ENCODE data around the gene RAB28.
"Not testable (repeated sequence)": the region's sequence is repeated elsewhere in the genome, so short reads cannot be mapped to it uniquely, and the experiment has no call there.

The RAB28 gene

DNA sequence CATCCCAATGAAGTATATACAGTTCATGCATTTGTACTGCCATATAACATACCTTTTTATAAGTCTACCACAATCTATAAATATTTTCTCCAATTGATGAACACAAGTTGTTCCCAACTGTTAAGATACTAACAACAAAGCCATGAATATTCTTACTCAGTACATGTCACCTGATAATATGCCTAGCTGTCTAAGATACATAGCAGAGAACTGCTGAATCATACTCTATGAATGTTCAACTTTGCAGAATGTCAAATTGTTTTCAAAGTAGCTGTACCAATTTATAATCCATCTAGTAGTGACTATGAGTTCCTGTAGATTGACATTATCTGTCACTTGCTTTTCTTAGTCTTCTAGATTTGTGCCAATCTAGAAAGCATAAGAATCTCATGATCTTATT lies 84.9 kb downstream of the RAB28 start:
- Histone ChIP-seq H3K36me3 (ENCODE audit: control insufficient read depth in 5 of 5, insufficient read depth in 5 of 5, low read length in 5 of 5) (no peaks in the 10 kb centered on the region), H3K9me3 (ENCODE audit: control insufficient read depth in 5 of 5, low read length in 5 of 5) (no peaks in the 10 kb centered on the region), H3K27ac (ENCODE audit: low read depth, low read length) (no peak overlapping the region), H3K9ac (ENCODE audit: low read length in 5 of 5) (no peak overlapping the region), H3K4me3 (ENCODE audit: low read depth in 1 of 5, low read length in 5 of 5) (no peak overlapping the region), H3K27me3 (ENCODE audit: control insufficient read depth in 5 of 5, insufficient read depth in 4 of 5, low read length in 5 of 5) (no peaks in the 10 kb centered on the region), H3K4me1 (ENCODE audit: control insufficient read depth in 5 of 5, insufficient read depth in 5 of 5, low read length in 5 of 5) (peaks cover 0 to 6% (median 4%) of the 10 kb centered on the region in 5 donors)

DNA sequence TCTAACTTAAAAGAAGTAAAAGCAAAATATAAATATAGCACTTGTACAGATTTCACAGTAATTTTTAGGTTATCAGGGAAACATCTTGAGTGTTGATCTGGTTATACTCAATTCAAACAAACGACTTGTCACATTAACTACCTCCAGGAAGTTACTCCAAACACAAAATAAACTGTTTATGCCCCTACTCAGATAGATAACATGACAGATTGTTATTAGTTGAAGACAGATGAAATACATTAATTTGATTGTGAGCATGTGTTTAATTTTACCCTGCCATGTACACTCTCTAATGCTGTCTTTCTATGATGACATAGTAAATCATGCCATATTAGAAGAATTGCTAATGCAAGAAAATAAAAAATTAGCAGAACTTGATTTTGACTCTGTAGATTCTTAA lies 88.0 kb downstream of the RAB28 start:
- H3K4me1 ChIP-seq (ENCODE audit: control insufficient read depth in 5 of 5, insufficient read depth in 5 of 5, low read length in 5 of 5), result peaks cover 0 to 2% (median 0%) of the 10 kb centered on the region in 5 donors
- H3K9ac ChIP-seq (ENCODE audit: low read length in 5 of 5), result no peak overlapping the region
- H3K36me3 ChIP-seq (ENCODE audit: control insufficient read depth in 5 of 5, insufficient read depth in 5 of 5, low read length in 5 of 5), result no peaks in the 10 kb centered on the region
- no peaks in the 10 kb centered on the region for H3K9me3 ChIP-seq (ENCODE audit: control insufficient read depth in 5 of 5, low read length in 5 of 5)
- H3K27ac ChIP-seq (ENCODE audit: low read depth, low read length), result no peak overlapping the region
- no peaks in the 10 kb centered on the region for H3K27me3 ChIP-seq (ENCODE audit: control insufficient read depth in 5 of 5, insufficient read depth in 4 of 5, low read length in 5 of 5)
- no peak overlapping the region for H3K4me3 ChIP-seq (ENCODE audit: low read depth in 1 of 5, low read length in 5 of 5)

DNA sequence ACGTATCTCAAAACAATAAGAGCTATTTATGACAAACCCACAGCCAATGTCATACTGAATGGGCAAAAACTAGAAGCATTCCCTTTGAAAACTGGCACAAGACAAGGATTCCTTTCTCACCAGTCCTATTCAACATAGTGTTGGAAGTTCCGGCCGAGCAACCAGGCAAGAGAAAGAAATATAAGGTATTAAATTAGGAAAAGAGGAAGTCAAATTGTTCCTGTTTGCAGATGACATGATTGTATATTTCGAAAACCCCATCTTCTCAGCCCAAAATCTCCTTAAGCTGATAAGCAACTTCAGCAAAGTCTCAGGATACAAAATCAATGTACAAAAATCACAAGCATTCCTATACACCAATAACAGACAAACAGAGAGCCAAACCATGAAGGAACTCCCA lies 94.2 kb downstream of the RAB28 start:
- not testable (repeated sequence) for H3K4me1 ChIP-seq (ENCODE audit: control insufficient read depth in 5 of 5, insufficient read depth in 5 of 5, low read length in 5 of 5); H3K27ac ChIP-seq (ENCODE audit: low read depth, low read length); H3K36me3 ChIP-seq (ENCODE audit: control insufficient read depth in 5 of 5, insufficient read depth in 5 of 5, low read length in 5 of 5); H3K9me3 ChIP-seq (ENCODE audit: control insufficient read depth in 5 of 5, low read length in 5 of 5); H3K4me3 ChIP-seq (ENCODE audit: low read depth in 1 of 5, low read length in 5 of 5); H3K27me3 ChIP-seq (ENCODE audit: control insufficient read depth in 5 of 5, insufficient read depth in 4 of 5, low read length in 5 of 5); H3K9ac ChIP-seq (ENCODE audit: low read length in 5 of 5)

DNA sequence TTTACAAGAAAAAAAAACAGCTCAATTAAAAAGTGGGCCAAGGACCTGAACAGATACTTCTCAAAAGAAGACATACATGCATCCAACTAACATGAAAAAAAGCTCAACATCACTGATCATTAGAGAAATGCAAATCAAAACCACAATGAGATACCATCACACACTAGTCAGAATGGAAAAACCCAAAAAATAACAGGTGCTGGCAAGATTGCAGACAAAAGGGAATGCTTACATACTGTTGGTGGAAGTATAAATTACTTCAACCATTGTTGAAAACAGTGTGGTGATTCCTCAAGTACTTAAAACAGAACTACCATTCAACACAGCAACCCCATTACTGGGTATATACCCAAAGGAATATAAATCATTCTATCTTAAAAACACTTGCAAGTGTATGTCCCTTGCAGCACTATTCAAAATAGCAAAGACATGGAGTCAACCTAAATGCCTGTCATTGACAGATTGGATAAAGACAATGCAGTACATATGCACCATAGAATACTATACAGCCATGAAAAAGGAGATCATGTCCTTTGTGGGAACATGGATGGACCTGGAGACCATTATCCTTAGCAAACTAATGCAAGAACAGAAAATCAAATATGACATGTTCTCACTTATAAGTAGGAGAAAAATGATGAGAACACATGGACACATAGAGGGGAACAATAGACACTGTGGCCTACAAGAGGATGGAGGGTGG lies 97.6 kb downstream of the RAB28 start:
- no peak overlapping the region for H3K9ac ChIP-seq (ENCODE audit: low read length in 5 of 5)
- H3K4me3 ChIP-seq (ENCODE audit: low read depth in 1 of 5, low read length in 5 of 5), result no peak overlapping the region
- peaks cover 0 to 4% (median 0%) of the 10 kb centered on the region in 5 donors for H3K36me3 ChIP-seq (ENCODE audit: control insufficient read depth in 5 of 5, insufficient read depth in 5 of 5, low read length in 5 of 5)
- H3K9me3 ChIP-seq (ENCODE audit: control insufficient read depth in 5 of 5, low read length in 5 of 5), result peaks cover 0 to 4% (median 0%) of the 10 kb centered on the region in 5 donors
- no peak overlapping the region for H3K27ac ChIP-seq (ENCODE audit: low read depth, low read length)
- H3K27me3 ChIP-seq (ENCODE audit: control insufficient read depth in 5 of 5, insufficient read depth in 4 of 5, low read length in 5 of 5), result no peaks in the 10 kb centered on the region
- no peaks in the 10 kb centered on the region for H3K4me1 ChIP-seq (ENCODE audit: control insufficient read depth in 5 of 5, insufficient read depth in 5 of 5, low read length in 5 of 5)

DNA sequence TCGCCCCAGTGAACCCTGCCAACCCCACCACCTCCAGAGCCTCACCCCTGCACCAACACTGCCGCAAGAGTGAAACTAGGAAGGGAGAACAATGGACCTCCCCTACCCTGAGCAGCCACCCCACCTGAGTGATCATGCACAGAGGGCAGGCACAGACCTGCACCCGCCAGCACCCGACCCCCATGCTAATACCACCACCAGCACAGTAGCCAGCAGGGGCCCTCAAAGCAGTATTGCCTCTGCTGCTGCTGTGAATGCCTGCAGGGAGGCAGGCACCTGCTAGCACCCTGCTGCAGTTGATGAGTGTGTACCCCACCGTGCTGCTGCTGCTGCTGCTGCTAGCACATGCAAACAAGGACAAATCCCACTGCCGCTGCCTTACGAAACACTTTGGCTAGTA lies 100.1 kb downstream of the RAB28 start:
- no peaks in the 10 kb centered on the region for H3K27me3 ChIP-seq (ENCODE audit: control insufficient read depth in 5 of 5, insufficient read depth in 4 of 5, low read length in 5 of 5)
- no peaks in the 10 kb centered on the region for H3K4me1 ChIP-seq (ENCODE audit: control insufficient read depth in 5 of 5, insufficient read depth in 5 of 5, low read length in 5 of 5)
- H3K36me3 ChIP-seq (ENCODE audit: control insufficient read depth in 5 of 5, insufficient read depth in 5 of 5, low read length in 5 of 5), result peaks cover 0 to 5% (median 3%) of the 10 kb centered on the region in 5 donors
- no peak overlapping the region for H3K27ac ChIP-seq (ENCODE audit: low read depth, low read length)
- H3K4me3 ChIP-seq (ENCODE audit: low read depth in 1 of 5, low read length in 5 of 5), result no peak overlapping the region
- peaks cover 0 to 4% (median 0%) of the 10 kb centered on the region in 5 donors for H3K9me3 ChIP-seq (ENCODE audit: control insufficient read depth in 5 of 5, low read length in 5 of 5)
- H3K9ac ChIP-seq (ENCODE audit: low read length in 5 of 5), result no peak overlapping the region

DNA sequence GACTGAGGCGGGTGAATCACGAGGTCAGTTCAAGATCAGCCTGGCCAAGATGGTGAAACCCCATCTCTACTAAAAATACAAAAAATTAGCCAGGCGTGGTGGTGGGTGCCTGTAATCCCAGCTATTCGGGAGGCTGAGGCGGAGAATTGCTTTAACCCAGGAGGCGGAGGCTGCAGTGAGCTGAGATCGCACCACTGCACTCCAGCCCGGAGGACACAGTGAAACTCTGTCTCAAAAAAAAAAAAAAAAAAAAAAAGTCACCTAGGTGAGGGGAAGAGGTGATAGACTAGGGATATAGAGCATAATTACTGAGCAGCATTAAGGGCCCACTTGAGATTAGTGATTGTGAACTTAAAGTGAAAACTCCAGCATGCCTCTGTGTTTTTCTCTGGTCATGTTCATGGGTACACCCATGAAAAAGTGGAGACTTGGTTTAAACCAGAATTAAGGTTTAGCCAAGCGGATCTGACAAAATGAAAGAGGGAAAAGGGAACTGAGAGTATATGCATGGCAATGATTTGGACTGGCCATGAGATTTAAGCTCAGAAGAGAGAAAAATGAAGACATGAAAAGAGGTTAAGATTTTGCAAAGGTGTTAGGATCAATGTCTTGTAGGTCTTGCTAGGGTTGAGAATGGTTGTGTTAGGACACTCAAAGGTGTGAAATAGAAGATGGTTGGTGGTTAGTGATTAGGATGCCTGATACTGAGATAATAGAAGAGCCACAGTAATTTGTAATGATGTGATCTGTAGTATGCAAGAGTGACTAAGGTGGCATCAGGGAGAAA lies 105.0 kb downstream of the RAB28 start:
- Histone ChIP-seq H3K4me3 (ENCODE audit: low read depth in 1 of 5, low read length in 5 of 5) (no peak overlapping the region), H3K27ac (ENCODE audit: low read depth, low read length) (no peak overlapping the region), H3K9ac (ENCODE audit: low read length in 5 of 5) (no peak overlapping the region), H3K4me1 (ENCODE audit: control insufficient read depth in 5 of 5, insufficient read depth in 5 of 5, low read length in 5 of 5) (no peaks in the 10 kb centered on the region), H3K27me3 (ENCODE audit: control insufficient read depth in 5 of 5, insufficient read depth in 4 of 5, low read length in 5 of 5) (no peaks in the 10 kb centered on the region), H3K36me3 (ENCODE audit: control insufficient read depth in 5 of 5, insufficient read depth in 5 of 5, low read length in 5 of 5) (peaks cover 0 to 12% (median 6%) of the 10 kb centered on the region in 5 donors), H3K9me3 (ENCODE audit: control insufficient read depth in 5 of 5, low read length in 5 of 5) (no peaks in the 10 kb centered on the region)

DNA sequence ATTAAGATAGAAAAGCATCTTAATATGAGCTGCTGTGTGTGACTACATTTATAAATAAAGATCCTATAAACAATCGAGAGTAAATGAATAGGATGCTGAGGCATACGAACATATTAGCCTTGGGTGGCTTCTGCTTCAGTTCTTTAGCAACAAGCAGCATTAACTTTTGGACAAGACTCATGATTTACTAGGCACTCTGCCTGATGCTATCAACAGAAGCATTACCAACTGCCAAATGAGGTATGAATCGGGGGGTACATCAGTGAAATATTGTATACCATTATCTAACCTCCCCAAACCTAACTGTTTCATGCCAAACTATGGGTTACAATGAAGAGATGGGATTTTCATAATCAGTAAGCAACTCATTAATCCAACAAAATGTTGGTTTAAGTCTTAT lies 113.1 kb downstream of the RAB28 start:
- Histone ChIP-seq H3K9me3 (ENCODE audit: control insufficient read depth in 5 of 5, low read length in 5 of 5) (no peaks in the 10 kb centered on the region), H3K4me3 (ENCODE audit: low read depth in 1 of 5, low read length in 5 of 5) (no peak overlapping the region), H3K36me3 (ENCODE audit: control insufficient read depth in 5 of 5, insufficient read depth in 5 of 5, low read length in 5 of 5) (peaks cover 0 to 10% (median 0%) of the 10 kb centered on the region in 5 donors), H3K27me3 (ENCODE audit: control insufficient read depth in 5 of 5, insufficient read depth in 4 of 5, low read length in 5 of 5) (no peaks in the 10 kb centered on the region), H3K9ac (ENCODE audit: low read length in 5 of 5) (no peak overlapping the region), H3K27ac (ENCODE audit: low read depth, low read length) (no peak overlapping the region), H3K4me1 (ENCODE audit: control insufficient read depth in 5 of 5, insufficient read depth in 5 of 5, low read length in 5 of 5) (no peaks in the 10 kb centered on the region)

DNA sequence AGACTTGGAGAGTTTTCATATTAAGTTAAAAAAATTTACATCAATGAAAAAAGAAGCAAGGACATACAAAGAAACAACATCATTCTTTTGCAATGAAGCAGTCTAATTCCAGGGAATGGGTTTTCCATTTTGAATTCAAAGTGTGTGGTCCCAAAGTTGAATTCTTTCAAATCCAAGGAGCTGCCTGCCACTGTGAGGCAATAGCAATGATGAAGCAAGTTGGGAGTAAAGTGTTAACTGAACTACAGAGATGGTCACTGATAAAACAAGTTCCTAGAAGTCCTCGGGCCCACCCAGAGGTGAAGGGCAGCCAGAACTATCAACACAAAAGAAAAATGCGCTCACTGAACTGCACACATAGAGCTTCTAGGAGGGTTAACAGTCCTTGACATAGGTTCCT lies 115.9 kb downstream of the RAB28 start:
- Histone ChIP-seq H3K27ac (ENCODE audit: low read depth, low read length) (no peak overlapping the region), H3K27me3 (ENCODE audit: control insufficient read depth in 5 of 5, insufficient read depth in 4 of 5, low read length in 5 of 5) (no peaks in the 10 kb centered on the region), H3K4me3 (ENCODE audit: low read depth in 1 of 5, low read length in 5 of 5) (no peak overlapping the region), H3K9ac (ENCODE audit: low read length in 5 of 5) (no peak overlapping the region), H3K9me3 (ENCODE audit: control insufficient read depth in 5 of 5, low read length in 5 of 5) (no peaks in the 10 kb centered on the region), H3K4me1 (ENCODE audit: control insufficient read depth in 5 of 5, insufficient read depth in 5 of 5, low read length in 5 of 5) (no peaks in the 10 kb centered on the region), H3K36me3 (ENCODE audit: control insufficient read depth in 5 of 5, insufficient read depth in 5 of 5, low read length in 5 of 5) (peaks cover 0 to 10% (median 5%) of the 10 kb centered on the region in 5 donors)

DNA sequence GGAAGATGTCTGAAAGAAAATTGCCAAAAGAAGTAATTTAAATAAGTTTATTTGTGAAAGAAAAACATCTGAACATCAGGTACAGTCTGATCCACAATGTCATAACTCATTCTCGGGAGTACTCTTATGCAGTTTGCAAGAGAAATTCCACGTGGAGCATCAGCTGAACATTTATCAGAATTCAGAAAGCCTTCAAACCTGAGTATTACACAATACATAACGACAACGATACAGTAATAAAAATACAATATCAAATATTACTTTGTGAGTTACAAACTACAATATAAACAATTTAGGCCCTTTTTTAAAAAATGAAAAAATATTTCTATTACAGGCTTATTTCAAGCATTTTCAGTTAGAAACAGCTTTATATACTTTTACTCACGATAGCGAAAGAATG lies 116.4 kb downstream of the RAB28 start:
- Histone ChIP-seq H3K36me3 (ENCODE audit: control insufficient read depth in 5 of 5, insufficient read depth in 5 of 5, low read length in 5 of 5) (peaks cover 0 to 10% (median 5%) of the 10 kb centered on the region in 5 donors), H3K9me3 (ENCODE audit: control insufficient read depth in 5 of 5, low read length in 5 of 5) (no peaks in the 10 kb centered on the region), H3K4me3 (ENCODE audit: low read depth in 1 of 5, low read length in 5 of 5) (no peak overlapping the region), H3K4me1 (ENCODE audit: control insufficient read depth in 5 of 5, insufficient read depth in 5 of 5, low read length in 5 of 5) (no peaks in the 10 kb centered on the region), H3K27ac (ENCODE audit: low read depth, low read length) (no peak overlapping the region), H3K9ac (ENCODE audit: low read length in 5 of 5) (no peak overlapping the region), H3K27me3 (ENCODE audit: control insufficient read depth in 5 of 5, insufficient read depth in 4 of 5, low read length in 5 of 5) (no peaks in the 10 kb centered on the region)

DNA sequence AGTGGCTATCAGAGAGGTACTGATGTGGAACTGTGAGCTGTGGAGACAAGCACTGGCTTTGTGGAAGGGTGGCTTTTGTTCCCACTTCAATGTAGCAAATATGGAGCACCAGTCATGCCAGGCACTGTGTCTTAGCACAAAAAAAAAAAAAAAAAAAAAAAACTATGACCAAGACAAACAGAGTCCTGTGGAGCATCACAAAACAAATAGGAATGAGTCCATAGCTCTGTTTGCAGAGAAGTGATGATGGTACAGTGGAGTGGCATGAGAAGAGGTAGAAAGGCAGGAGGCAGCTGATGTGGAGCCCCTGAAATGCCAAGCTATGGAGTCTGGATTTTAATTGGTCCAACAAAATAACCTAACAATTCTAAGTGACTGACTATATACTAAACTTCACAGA lies 116.9 kb downstream of the RAB28 start:
- Histone ChIP-seq H3K27ac (ENCODE audit: low read depth, low read length) (no peak overlapping the region), H3K4me1 (ENCODE audit: control insufficient read depth in 5 of 5, insufficient read depth in 5 of 5, low read length in 5 of 5) (no peaks in the 10 kb centered on the region), H3K27me3 (ENCODE audit: control insufficient read depth in 5 of 5, insufficient read depth in 4 of 5, low read length in 5 of 5) (no peaks in the 10 kb centered on the region), H3K9ac (ENCODE audit: low read length in 5 of 5) (no peak overlapping the region), H3K36me3 (ENCODE audit: control insufficient read depth in 5 of 5, insufficient read depth in 5 of 5, low read length in 5 of 5) (peaks cover 0 to 10% (median 5%) of the 10 kb centered on the region in 5 donors), H3K4me3 (ENCODE audit: low read depth in 1 of 5, low read length in 5 of 5) (no peak overlapping the region), H3K9me3 (ENCODE audit: control insufficient read depth in 5 of 5, low read length in 5 of 5) (no peaks in the 10 kb centered on the region)

Measured in subcutaneous abdominal adipose tissue (tissue), 5 donors.